Measurements from ENCODE around the gene PFDN6.
"Not testable (repeated sequence)": the region's sequence is repeated elsewhere in the genome, so short reads cannot be mapped to it uniquely, and the experiment has no call there.

Gene PFDN6

DNA sequence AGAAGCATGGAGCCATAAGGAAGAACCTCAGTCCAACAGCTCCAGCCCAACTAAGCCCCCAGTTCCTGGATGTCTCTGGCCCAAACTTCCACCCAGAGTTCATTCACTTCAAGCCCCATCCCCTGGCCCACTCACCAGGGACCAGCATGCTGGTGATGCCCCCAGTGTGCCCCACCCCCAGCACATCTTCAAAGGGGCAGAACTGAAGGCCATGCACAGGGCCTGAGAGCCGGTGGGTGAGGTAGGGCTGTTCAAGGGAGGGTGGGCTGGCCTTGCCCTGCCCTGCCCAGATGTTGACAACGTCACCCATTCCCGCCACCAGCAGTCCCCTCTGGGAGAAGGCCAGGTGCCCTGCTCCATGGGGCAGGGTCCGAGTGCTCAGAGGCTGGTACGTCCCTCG lies 8.9 kb upstream of the PFDN6 start:
- H3K27ac ChIP-seq = no peak overlapping the region
- TF ChIP-seq ZFX (IDR thresholded peaks at IDR 0.05) = no peak
- no peak for TF ChIP-seq CTCF (conservative IDR thresholded peaks at IDR 0.05)

- not testable (repeated sequence) for H3K27ac ChIP-seq
Observed at GRCh38 chr6:33285214-33285613, 4.2 kb upstream of the PFDN6 start.

DNA sequence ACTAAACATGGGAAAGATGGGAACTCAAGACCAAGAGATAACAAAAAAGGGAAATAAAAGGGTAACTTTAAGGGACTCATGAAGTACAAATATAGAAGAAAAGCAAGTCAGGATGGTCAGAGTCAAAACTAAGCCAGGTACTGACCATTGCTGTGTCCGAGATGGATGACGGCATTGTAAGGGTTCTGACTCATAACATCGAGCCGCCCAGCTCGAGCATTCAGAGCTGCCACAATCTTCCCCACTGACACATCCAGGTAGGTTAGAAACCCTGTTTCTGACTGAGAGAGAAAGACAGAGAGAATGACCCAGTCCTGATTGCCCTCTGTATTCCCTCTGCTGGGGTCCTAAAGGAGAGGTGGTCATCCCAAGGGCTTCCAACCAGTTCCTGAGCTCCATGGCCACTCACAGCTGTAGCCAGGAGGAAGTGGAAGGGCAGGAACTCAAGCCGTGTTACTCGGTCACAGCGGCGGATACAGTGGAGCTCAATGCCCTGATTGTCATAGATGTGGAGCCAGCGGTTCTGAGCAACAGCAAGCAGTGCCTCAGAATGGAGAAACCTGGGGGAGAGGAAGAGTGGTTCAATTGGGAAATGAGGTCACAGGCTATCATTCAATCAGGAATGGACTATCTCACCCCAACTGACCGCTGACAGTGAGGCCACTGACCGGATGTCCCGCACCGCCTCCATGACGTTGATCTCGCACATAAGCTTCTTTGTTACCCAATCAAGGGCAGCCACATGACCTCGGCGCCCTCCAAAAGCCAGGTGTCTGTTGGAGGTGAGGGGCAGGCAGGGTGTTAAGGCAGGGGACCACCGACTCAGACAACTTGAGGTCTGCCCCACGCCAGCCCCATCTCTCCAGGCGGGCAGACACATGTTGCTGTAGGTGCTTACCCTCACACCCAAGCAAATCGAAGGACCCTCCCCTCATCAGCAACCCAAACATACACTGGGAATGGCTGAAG lies 2.2 kb upstream of the PFDN6 start:
- no peak overlapping the region for H3K27ac ChIP-seq
- TF ChIP-seq CTCF (conservative IDR thresholded peaks at IDR 0.05) (no peak), ZFX (IDR thresholded peaks at IDR 0.05) (no peak)

DNA sequence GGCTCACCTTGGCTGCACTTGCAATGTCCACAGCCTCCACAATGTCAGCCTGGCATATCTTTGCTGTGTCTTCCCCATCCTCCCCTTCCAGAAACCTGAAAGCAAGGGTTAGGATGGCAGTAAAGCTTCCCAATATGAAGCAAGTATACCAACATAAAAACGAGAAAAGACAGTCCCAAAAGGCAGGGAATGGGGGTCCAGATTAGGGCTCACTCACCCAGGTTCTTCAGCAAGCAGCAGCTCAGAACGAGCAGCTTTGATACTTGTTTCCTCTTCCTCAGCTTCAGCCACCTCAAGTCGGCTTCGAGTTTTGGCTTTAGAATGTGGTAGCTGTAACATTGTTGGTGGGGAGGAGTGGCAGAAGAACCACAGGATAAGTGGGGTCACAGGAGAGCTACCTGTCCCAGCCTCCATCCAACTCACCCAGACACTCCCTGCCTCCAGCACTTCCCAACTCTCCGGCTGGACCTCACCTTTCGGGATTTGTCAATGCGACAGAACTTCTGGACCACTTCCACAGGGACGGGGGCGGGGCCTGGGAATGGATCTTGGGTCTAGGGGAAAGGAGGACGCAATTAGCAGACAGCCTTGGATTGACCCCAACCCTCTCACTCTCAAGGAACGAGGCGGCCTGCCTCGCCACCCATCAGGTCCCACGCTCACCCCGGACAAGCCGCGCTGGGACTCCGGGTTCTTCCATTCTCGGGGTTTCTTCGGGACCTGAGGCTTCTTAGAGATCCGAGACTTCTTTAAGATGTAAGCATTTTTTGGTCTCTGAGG lies 1.1 kb upstream of the PFDN6 start:
- peak; percentile 33; the same call in 1 of the 2 replicates for TF ChIP-seq ZFX (IDR thresholded peaks at IDR 0.05)
- no peak for TF ChIP-seq CTCF (conservative IDR thresholded peaks at IDR 0.05)
- H3K27ac ChIP-seq = peak overlapping the region; percentile 76

DNA sequence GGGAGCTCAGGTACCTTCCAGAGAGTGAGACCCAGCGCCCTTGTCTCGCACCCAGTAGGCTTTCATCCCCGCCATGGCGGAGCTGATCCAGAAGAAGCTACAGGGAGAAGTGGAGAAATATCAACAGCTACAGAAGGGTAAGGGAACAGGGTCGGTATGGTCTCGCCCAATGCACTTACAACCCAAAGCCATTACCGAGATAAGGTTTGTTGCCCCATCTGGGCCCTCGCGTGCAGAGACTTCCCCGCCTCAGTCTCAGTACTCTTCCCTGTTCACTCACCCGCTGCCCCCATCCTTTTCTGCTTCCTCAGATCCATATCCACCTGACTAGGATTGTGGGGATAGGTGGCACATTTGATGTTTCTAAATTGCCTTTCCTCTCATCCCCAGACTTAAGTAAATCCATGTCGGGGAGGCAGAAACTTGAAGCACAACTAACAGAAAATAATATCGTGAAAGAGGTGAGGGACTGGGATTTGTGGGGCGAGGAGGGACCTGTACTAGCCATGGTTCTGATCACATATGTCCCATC lies 449 bp downstream of the PFDN6 start:
- TF ChIP-seq ZFX (IDR thresholded peaks at IDR 0.05) (no peak), CTCF (conservative IDR thresholded peaks at IDR 0.05) (no peak)
- peak overlapping the region; percentile 76 for H3K27ac ChIP-seq

- TF ChIP-seq CTCF (conservative IDR thresholded peaks at IDR 0.05) = no peak
- TF ChIP-seq ZFX (IDR thresholded peaks at IDR 0.05) = no peak
- peak overlapping the region; percentile 76 for H3K27ac ChIP-seq
Observed at GRCh38 chr6:33290459-33290858, 1.1 kb downstream of the PFDN6 start.

DNA sequence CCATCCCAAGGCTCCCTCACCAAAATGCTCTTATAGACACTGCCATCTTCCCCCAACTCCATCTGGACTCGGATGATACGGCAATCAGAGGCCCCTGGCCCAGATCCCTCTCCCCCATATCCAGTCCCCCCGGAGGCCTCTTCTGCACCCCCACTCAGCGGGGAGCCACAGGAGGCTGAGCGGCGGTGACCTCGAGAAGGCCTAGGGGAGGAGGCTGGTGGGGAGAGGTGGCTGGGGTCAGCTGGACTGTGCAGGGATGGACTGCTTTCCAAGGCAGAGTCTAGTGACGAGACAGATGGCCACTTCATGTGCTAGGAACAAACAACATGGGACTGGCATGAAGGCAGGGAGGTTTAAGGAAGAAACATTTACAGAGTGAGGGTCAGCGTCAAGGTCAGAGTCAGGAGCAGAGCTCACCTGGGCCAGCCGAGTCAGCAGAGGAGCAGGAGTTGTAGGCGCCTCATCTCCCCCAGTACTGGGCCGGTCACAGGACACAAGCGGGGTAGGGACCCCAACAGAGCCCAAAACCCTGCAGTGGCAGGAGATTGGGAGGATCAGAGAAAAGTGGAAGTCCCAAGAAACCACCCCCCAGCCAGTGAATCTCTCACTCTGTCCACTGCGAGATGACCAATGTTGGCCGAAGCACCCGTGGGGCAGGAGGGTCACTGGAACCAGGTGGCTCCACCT lies 3.7 kb downstream of the PFDN6 start:
- TF ChIP-seq CTCF (conservative IDR thresholded peaks at IDR 0.05) (no peak), ZFX (IDR thresholded peaks at IDR 0.05) (no peak)
- H3K27ac ChIP-seq = no peak overlapping the region
